ENCODE measurements around the gene RASAL2.
"Not testable (repeated sequence)": the region's sequence is repeated elsewhere in the genome, so short reads cannot be mapped to it uniquely, and the experiment has no call there.

Gene RASAL2

DNA sequence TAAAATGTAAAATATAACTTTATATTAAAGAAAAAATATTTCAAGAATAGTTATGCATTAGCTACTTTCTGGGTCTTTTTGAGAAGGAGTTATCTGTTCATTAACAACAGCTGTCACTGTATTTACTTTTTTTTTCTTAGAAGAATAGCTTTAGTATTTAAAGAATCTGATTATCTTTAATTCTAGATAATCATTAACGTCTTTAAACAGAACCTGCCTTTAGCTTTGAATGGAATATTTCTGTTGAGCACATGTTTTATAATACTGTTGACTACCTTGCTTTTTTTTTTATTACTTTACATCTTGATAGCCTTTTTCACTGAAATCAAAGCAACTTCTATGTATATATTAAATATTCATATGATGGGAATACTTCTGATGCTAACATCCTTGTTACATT is 270.9 kb downstream of the RASAL2 start:
- ATAC-seq (replicated peaks) (no peak), DNase-seq (no peak)
- Mint-ChIP-seq H3K27me3 (peaks cover 0 to under 1% of the 10 kb centered on the region in 2 donors), H3K36me3 (no peaks in the 10 kb centered on the region), H3K4me3 (no peak overlapping the region), H3K27ac (no peak overlapping the region), H3K9me3 (no peaks in the 10 kb centered on the region), H3K4me1 (peaks cover 5 to 14% of the 10 kb centered on the region in 2 donors)

DNA sequence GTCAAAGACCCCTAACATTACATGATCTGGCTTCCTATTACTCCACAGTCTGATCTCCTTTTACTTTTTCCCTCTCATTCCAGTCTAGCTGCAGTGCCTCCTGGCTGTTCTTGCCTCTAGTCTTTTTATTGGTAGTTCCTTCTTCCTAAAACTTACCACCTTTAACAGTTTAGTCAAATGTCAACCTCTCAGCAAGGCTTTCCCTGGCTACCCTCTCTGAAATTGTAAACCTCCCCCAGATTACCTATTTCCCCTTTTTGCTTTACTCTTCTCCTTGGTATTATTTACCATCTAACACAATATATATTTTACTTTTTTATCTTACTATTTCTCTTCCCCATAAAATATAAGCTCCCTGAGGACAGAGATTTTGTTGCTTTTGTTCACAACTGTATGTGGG is 273.2 kb downstream of the RASAL2 start:
- H3K9me3 Mint-ChIP-seq = no peaks in the 10 kb centered on the region
- H3K27me3 Mint-ChIP-seq = peaks cover 0 to 3% of the 10 kb centered on the region in 2 donors
- H3K4me1 Mint-ChIP-seq = peaks cover 5 to 14% of the 10 kb centered on the region in 2 donors
- no peak overlapping the region for H3K27ac Mint-ChIP-seq
- DNase-seq = no peak
- H3K36me3 Mint-ChIP-seq = no peaks in the 10 kb centered on the region
- ATAC-seq (replicated peaks) = peak; percentile 70 to 88
- no peak overlapping the region for H3K4me3 Mint-ChIP-seq

DNA sequence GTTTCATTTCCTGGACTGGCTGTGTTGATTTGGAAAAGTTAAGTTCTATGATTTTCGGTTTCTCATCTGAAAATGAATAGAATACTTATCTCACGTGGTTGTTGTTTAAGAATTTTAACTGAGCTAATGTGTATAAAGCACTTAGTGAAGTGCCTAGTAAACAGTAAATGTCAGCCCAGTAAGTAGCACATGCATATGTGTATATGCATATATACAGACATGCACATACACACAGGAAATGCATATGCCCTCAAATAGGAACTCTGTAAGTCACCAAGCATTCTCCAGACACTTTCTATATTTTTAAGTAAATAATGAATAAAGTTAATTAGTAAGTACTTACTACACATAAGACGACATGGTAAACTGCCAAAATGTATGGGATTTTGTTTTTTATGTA is 274.3 kb downstream of the RASAL2 start:
- Mint-ChIP-seq H3K4me3 (no peak overlapping the region), H3K4me1 (peaks cover 5 to 14% of the 10 kb centered on the region in 2 donors), H3K27me3 (peaks cover 0 to 3% of the 10 kb centered on the region in 2 donors), H3K36me3 (no peaks in the 10 kb centered on the region), H3K9me3 (no peaks in the 10 kb centered on the region), H3K27ac (no peak overlapping the region)
- no peak for DNase-seq
- ATAC-seq (replicated peaks) = no peak

DNA sequence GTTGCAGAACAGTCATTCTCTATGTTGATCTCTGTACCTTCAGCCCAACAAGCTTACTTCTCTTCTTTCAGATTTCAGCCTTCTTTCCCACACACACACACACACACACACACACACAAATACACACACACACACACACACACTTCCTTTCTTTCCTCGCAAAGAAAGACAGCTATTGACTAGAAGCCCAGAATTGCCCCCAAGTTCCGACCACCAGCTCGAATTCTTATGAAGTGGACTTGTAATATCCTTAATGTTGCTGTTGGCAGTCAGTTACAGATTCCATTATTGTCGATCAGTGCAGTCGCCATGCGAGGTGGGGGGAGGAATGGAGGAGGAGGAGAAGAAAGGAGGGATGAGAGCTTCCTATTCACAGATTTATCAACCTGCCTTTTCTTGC is 277.3 kb downstream of the RASAL2 start:
- Mint-ChIP-seq H3K4me3 (no peak overlapping the region), H3K27me3 (peaks cover 0 to 3% of the 10 kb centered on the region in 2 donors), H3K4me1 (peaks cover 5 to 14% of the 10 kb centered on the region in 2 donors), H3K27ac (no peak overlapping the region), H3K36me3 (no peaks in the 10 kb centered on the region), H3K9me3 (no peaks in the 10 kb centered on the region)
- DNase-seq (no peak), ATAC-seq (replicated peaks) (no peak)

DNA sequence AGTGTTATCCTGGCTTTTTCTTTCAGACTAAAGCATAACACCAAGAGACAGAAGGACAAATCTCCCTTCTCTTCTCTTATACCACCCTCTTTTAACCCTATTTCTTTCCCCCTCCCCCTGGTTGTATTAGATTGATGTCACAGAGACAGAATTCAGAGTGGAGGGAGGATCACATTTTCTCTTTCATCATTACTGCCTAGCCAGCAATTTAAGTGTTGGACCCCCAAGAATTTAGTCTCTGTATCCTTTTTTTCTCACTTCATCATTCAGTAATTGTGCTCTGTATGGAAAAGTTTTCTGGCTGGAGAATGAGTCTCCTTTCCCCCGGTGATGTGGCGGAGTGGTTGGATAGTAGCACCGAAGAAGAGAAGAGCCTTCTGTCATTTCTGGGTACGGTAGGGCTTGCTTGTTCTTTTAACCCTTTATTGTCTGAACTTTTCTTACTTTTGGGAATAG is 278.1 kb downstream of the RASAL2 start:
- H3K9me3 Mint-ChIP-seq = no peaks in the 10 kb centered on the region
- no peaks in the 10 kb centered on the region for H3K36me3 Mint-ChIP-seq
- peaks cover 5 to 12% of the 10 kb centered on the region in 2 donors for H3K4me1 Mint-ChIP-seq
- no peak overlapping the region for H3K4me3 Mint-ChIP-seq
- H3K27ac Mint-ChIP-seq = no peak overlapping the region
- ATAC-seq (replicated peaks) (no peak), DNase-seq (no peak)
- peaks cover 0 to 3% of the 10 kb centered on the region in 2 donors for H3K27me3 Mint-ChIP-seq

DNA sequence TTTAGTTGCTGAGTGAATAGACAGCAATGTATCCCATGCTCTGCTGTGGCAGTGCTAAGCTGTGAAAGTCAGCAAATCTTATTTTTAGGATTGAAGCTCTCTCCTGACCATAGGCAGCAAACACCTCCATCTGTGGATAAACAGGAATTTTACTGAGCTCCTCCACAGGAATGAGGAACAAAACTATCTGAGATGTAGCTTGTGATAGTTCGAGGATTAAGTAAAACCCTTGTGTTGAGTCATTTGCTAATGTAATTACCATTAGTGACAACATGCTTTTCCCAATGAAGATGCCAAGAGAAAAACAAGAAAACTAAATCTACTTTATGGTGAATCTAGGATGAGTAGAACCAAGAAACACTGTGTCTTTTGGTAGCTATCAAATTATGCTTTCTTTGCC is 280.1 kb downstream of the RASAL2 start:
- ATAC-seq (replicated peaks) (no peak), DNase-seq (no peak)
- Mint-ChIP-seq H3K27ac (no peak overlapping the region), H3K36me3 (no peaks in the 10 kb centered on the region), H3K4me3 (no peak overlapping the region), H3K4me1 (no peaks in the 10 kb centered on the region), H3K9me3 (no peaks in the 10 kb centered on the region), H3K27me3 (peaks cover 0 to 3% of the 10 kb centered on the region in 2 donors)

DNA sequence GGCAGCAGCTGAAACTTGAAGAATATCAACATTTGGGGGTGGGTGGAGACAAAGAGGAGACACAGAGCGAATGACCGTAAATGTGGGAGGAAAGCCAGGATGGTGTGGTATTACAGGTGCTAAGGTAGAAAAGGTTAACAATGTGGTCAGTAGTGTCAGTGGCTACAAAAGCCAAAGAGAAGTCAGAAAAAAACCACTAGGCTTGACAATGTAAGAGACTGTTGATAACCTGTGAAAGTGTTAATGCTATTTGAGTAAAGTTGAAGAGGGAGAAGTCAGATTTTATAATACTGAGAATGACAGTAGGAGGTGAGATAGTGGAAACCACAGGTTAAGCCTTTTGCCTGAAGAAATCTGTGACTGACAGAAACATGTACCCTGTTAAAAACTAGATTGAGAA is 282.1 kb downstream of the RASAL2 start:
- H3K27me3 Mint-ChIP-seq = no peaks in the 10 kb centered on the region
- no peak overlapping the region for H3K27ac Mint-ChIP-seq
- H3K4me1 Mint-ChIP-seq = no peaks in the 10 kb centered on the region
- no peaks in the 10 kb centered on the region for H3K9me3 Mint-ChIP-seq
- no peak for ATAC-seq (replicated peaks)
- DNase-seq = no peak
- H3K36me3 Mint-ChIP-seq = no peaks in the 10 kb centered on the region
- H3K4me3 Mint-ChIP-seq = no peak overlapping the region

DNA sequence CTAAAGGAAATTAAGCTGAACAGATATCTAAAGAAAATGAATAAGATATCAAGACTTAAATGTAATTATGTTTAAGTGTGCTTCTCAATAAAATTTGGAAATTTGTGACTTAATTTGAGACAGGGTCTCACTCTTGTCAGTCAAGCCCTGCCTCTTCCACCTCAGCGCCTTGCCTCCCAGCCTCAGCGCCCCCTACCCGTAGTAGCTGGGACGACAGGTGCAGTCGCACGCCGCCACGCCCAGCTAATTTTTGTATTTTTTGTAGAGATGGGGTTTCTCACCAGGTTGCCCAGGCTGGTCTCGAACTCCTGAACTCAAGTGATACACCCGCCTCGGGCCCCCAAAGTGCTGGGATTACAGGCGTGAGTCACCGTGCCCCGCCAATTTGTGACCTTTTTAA is 285.9 kb downstream of the RASAL2 start:
- Mint-ChIP-seq H3K4me3 (no peak overlapping the region), H3K9me3 (no peaks in the 10 kb centered on the region), H3K36me3 (no peaks in the 10 kb centered on the region), H3K4me1 (no peaks in the 10 kb centered on the region), H3K27ac (no peak overlapping the region), H3K27me3 (no peaks in the 10 kb centered on the region)
- ATAC-seq (replicated peaks) = no peak
- DNase-seq = no peak

DNA sequence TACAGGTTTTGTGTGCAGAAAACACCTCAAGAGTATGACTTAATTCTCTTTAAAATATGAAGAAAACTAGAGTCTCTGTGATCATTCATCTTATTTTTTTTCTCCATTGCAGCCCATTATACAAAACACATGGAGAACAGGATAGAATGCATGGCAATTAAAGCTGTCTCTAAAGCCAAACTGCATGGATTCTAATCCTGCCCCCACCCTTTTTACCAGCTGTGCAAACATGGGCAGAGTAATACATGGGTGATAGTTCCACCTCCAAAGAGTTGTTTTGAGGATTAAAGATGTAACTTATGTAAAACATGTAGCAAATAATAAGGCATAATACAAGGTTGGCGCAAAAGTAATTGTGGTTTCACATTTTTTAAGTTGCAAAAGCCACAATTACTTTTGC is 288.5 kb downstream of the RASAL2 start:
- H3K27ac Mint-ChIP-seq = no peak overlapping the region
- H3K4me1 Mint-ChIP-seq = no peaks in the 10 kb centered on the region
- H3K36me3 Mint-ChIP-seq = no peaks in the 10 kb centered on the region
- no peaks in the 10 kb centered on the region for H3K27me3 Mint-ChIP-seq
- H3K9me3 Mint-ChIP-seq = no peaks in the 10 kb centered on the region
- H3K4me3 Mint-ChIP-seq = no peak overlapping the region
- ATAC-seq (replicated peaks) (no peak), DNase-seq (no peak)

DNA sequence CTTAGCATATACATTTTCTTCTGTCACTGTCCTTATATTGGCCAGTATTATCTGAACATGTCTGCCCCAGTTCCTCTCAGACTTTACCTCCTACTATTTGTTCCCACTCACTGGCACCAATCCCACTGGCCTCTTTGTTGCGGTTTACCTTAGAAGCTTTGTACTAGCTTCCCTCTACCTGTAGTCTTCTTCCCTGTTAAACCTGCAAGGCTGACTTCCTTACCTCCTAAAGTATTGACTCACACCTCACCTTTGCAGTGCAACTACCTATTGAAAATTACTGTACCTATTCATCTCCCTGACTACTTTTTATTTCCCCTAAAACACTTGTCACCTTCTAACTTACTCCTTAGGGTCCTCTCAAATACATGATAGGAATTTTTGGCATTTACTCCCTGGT is 291.8 kb downstream of the RASAL2 start:
- Mint-ChIP-seq H3K36me3 (no peaks in the 10 kb centered on the region), H3K27ac (no peak overlapping the region), H3K4me3 (no peak overlapping the region), H3K4me1 (no peaks in the 10 kb centered on the region), H3K9me3 (no peaks in the 10 kb centered on the region), H3K27me3 (no peaks in the 10 kb centered on the region)
- DNase-seq = no peak
- no peak for ATAC-seq (replicated peaks)

DNA sequence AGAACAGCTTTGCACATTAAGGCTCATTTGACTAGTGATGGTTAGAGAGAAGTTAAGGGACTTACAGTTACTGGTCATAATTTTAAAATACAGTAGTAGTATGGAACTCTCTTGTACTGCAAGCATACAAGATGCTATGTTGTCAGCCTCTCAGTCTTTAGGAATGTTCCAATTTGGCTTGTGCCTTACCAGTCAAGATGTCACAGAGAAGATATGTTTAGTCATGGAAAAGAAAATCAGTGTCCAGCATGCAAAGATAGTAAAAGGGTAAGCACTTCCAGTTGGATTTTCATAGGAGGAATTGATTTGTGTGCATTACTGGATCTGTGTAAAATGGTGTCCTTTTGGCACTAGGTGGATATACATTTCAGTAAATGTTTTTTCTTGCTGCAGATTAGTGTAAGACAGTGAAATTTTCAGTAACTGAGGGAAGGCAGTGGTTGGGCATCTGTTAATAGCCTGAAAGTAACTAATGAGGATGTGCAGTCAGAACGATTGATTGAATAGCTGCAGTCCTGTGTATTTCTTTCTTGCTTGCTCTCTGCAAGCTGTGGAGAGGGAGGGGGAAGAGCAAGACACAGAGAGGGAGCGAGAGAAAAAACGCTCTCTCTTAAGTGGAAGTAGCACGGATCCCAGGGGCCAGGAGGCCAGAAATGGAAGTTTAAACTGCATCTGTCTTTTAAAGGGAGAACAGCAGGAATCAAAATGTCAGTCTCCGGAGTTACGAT is 294.7 kb downstream of the RASAL2 start:
- DNase-seq (no peak), ATAC-seq (replicated peaks) (no peak)
- Mint-ChIP-seq H3K4me1 (no peaks in the 10 kb centered on the region), H3K36me3 (no peaks in the 10 kb centered on the region), H3K9me3 (no peaks in the 10 kb centered on the region), H3K27me3 (no peaks in the 10 kb centered on the region), H3K27ac (no peak overlapping the region), H3K4me3 (no peak overlapping the region)

DNA sequence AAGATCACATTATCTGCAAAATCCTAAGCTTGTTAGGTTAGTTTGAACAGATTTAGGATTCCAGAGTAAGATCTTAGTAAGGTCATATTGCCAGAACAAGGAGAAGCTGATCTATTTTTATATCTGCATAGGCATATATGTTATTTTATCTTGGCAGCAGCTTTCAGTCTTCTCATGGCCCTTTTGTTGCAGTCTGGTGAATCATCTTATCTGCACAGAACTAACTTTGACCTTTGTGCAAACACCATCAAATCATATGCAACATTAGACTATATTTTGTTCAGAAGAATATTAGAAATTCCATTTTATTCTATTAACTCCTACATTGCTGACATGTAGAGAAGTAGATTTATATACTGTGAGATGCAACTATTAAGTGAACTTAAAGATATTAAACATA is 295.5 kb downstream of the RASAL2 start:
- ATAC-seq (replicated peaks) (no peak), DNase-seq (no peak)
- no peak overlapping the region for H3K27ac Mint-ChIP-seq
- H3K9me3 Mint-ChIP-seq = no peaks in the 10 kb centered on the region
- no peak overlapping the region for H3K4me3 Mint-ChIP-seq
- H3K36me3 Mint-ChIP-seq = no peaks in the 10 kb centered on the region
- H3K4me1 Mint-ChIP-seq = no peaks in the 10 kb centered on the region
- no peaks in the 10 kb centered on the region for H3K27me3 Mint-ChIP-seq

DNA sequence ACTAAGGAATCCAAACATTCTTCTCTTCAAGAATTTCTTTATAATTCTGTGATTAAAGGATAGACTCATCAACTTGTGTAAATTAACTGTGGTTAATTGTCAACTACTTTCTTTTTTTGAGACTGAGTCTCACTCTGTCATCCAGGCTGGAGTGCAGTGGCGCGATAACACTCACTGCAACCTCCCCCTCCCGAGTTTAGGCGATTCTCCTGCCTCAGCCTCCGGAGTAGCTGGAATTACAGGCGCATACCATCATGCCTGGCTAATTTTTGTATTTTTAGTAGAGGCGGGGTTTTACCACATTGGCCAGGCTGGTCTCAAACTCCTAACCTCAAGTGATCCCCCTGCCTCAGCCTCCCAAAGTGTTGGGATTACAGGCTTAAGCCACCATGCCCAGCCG is 296.4 kb downstream of the RASAL2 start:
- DNase-seq = not testable (repeated sequence)

DNA sequence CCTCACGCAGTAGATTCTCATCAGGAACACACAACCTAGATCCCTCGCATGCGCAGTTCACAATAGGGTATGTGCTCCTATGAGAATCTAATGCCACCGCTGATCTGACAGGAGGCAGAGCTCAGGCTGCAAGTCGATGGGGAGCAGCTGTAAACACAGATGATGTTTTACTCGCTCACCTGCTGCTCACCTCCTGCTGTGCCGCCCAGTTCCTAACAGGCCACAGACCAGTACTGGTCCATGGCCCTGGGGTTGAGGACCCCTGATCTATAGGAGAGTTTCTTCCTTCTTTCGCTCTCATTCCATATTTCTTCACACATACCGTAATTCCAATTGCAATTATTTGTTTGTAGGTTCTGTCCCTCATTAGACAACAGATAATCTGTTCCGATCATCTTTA is 299.5 kb downstream of the RASAL2 start:
- H3K27me3 Mint-ChIP-seq = no peaks in the 10 kb centered on the region
- no peaks in the 10 kb centered on the region for H3K36me3 Mint-ChIP-seq
- ATAC-seq (replicated peaks) (no peak), DNase-seq (no peak)
- no peak overlapping the region for H3K4me3 Mint-ChIP-seq
- H3K9me3 Mint-ChIP-seq = peaks cover 0 to 3% of the 10 kb centered on the region in 2 donors
- no peak overlapping the region for H3K27ac Mint-ChIP-seq
- no peaks in the 10 kb centered on the region for H3K4me1 Mint-ChIP-seq

More for the DNA sequence above, 296.4 kb downstream of the RASAL2 start:
- not testable (repeated sequence) for H3K9me3 Mint-ChIP-seq; H3K27me3 Mint-ChIP-seq; H3K4me3 Mint-ChIP-seq; H3K36me3 Mint-ChIP-seq; H3K4me1 Mint-ChIP-seq; H3K27ac Mint-ChIP-seq; ATAC-seq (replicated peaks)

DNA sequence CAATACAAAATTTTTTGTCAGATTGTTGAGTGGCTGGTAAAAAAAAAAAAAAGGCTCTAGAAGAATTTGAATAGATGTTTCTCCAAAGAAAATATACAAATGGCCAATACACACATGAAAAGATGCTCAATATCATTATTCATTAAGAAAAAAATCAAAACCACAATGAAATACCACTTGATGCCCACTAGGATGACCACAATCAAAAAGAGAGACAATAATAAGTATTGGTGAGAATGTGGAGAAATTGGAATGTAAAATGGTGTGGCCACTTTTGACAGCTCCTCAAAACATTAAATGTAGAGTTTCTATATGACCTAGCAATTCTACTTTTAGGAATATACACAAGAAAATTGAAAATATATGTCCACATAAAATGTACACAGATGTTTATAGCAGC is 302.9 kb downstream of the RASAL2 start:
- peaks cover 0 to 3% of the 10 kb centered on the region in 2 donors for H3K9me3 Mint-ChIP-seq
- no peak overlapping the region for H3K4me3 Mint-ChIP-seq
- no peaks in the 10 kb centered on the region for H3K36me3 Mint-ChIP-seq
- H3K27ac Mint-ChIP-seq = no peak overlapping the region
- H3K4me1 Mint-ChIP-seq = peaks cover 2 to 9% of the 10 kb centered on the region in 2 donors
- no peaks in the 10 kb centered on the region for H3K27me3 Mint-ChIP-seq
- no peak for ATAC-seq (replicated peaks)
- no peak for DNase-seq

Data from stimulated activated naive B cell treated with anti-CD40 and anti-IgM and Interleukin-4, amounts not matched to agents 10 μg/mL and 1 μg/mL and 100 μg/mL, for 72 hours (primary cell).